SJCRH30 (cell line): ENCODE results near the gene LRRC37A2. TPM values are rescaled to one million over a fixed set of nuclear protein-coding genes. Genes with fewer than 3 reads are reported as not detected.
"Not testable (repeated sequence)": the region's sequence is repeated elsewhere in the genome, so short reads cannot be mapped to it uniquely, and the experiment has no call there.

Experiments used
- DNase-seq, 2 experiments: peaks; one replicate each; pipeline ENCODE4 v3.0.0-alpha.2; 2015 to 2020
- H3K27ac ChIP-seq: fragments of 250-450 bp; sonication (Bioruptor Pico); 2 replicates; pipeline ENCODE4 v1.5.1; 2020; ENCODE audit warnings: mild to moderate bottlenecking, moderate library complexity
- H3K27me3 ChIP-seq: fragments of 250-450 bp; sonication (Bioruptor Pico); 2 replicates; pipeline ENCODE4 v1.5.1; 2020; ENCODE audit warnings: mild to moderate bottlenecking, moderate library complexity
- H3K36me3 ChIP-seq: fragments of 250-450 bp; sonication (Bioruptor Pico); 2 replicates; pipeline ENCODE4 v1.5.1; 2020; ENCODE audit warnings: mild to moderate bottlenecking, moderate library complexity
- H3K4me1 ChIP-seq: fragments of 250-450 bp; sonication (Bioruptor Pico); 2 replicates; pipeline ENCODE4 v1.5.1; 2020; ENCODE audit warnings: mild to moderate bottlenecking, moderate library complexity
- H3K4me3 ChIP-seq: fragments of 250-450 bp; sonication (Bioruptor Pico); 2 replicates; pipeline ENCODE4 v1.5.1; 2020; ENCODE audit warnings: mild to moderate bottlenecking, moderate library complexity
- H3K9me3 ChIP-seq: fragments of 250-450 bp; sonication (Bioruptor Pico); replicated peaks from 2 replicates; pipeline ENCODE4 v1.5.1; 2020; ENCODE audit warnings: mild to moderate bottlenecking, moderate library complexity
- total RNA-seq: library from RNA; depleted of rRNA; stranded (reverse); fragments of >200 nt; shearing (Covaris generic); gene quantifications from 2 replicates; pipeline ENCODE4 v1.2.3, GENCODE V29; 2014; rRNA removed

Gene LRRC37A2
- 11.3 and 13.4 TPM in 2 replicates for total RNA-seq

DNA sequence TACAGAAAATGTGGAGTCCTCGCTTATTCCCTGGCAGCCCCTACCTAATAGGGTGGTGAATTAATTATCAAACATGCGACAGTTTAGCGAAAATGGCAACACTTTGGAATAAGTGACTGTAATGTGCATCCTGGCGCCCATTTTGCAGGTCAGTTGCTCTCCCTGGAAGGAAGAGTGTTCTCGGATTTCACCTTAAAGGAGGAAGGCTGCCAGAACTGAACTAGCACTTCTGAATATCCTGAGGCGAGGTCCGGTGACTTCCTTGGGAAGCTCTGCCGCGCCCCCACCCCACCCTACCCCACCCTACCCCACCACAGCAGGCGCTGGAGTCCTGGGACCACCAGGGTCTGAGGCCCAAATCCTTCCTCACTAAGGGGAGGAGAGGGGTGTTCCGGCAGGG is at the start of gene LRRC37A2:
LRRC37A2 (plus strand) TSS at position 301 of the 400 bp plus-strand sequence. CDS start 245 bp downstream, outside the sequence.
- not testable (repeated sequence) for H3K27me3 ChIP-seq, H3K4me1 ChIP-seq, H3K9me3 ChIP-seq, H3K36me3 ChIP-seq, DNase-seq, H3K27ac ChIP-seq, H3K4me3 ChIP-seq

DNA sequence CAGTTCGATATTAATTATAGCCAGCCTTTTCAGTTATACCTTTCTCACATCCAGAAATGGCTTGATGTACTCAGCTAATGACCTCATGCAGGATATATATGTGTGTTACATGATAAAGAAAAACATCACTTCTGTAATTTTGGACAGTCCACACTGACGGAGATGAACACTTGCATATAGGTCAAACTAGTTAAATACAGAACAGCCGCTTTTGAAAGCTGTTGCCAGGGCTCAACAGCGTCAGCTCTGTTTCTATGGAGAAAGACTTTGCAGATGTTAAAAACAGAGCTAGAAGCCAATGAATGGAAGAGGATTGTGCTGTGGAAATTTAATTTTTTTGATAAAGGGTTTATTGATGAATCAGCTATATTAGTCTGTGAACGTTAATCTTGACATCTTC is 44.6 kb upstream of the LRRC37A2 start:
- H3K36me3 ChIP-seq, DNase-seq, H3K9me3 ChIP-seq, H3K4me1 ChIP-seq, H3K27ac ChIP-seq, H3K27me3 ChIP-seq, H3K4me3 ChIP-seq: not testable (repeated sequence)

DNA sequence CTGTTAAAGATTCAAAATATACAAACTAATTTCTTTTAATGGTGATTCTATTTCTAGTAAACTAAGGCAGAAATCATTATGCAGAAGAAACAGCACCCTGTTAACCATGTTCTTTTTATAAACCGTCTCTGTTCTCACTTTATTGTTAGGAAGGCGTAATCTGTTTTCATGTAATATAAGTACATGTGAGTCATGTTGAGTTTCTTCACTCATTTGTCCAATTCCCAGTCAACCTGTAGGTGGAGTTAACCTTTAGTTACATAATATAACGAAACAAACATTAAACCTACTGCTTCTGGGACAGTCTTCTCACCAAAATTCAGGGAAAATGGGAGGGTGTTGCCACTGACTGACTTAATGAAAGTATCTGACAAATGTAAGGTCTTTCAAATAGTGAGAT is 37.8 kb upstream of the LRRC37A2 start:
- not testable (repeated sequence) for H3K4me1 ChIP-seq, H3K27ac ChIP-seq, H3K4me3 ChIP-seq

DNA sequence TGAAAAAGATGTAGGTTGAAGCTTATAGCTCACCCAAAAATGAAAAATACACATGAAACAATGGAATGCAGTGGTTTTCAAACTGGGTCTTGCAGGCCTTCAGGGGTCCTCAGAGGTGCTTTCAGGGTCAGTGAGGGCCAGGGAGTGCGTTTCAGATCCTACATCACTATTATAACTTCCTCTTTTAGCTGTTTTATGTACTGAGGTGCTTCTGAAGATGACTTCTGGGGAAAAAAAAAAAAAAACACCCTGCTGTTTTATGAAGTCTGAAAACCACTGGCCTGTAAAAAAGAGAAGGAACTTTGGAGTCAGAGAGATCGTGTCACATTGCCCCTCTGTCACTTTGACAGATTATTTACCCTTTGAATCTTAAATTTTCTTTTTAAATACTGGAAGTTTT is 36.7 kb upstream of the LRRC37A2 start:
- not testable (repeated sequence) for H3K36me3 ChIP-seq, H3K4me3 ChIP-seq, H3K4me1 ChIP-seq, DNase-seq, H3K9me3 ChIP-seq, H3K27ac ChIP-seq, H3K27me3 ChIP-seq

More for the DNA sequence above, 37.8 kb upstream of the LRRC37A2 start:
- H3K9me3 ChIP-seq, H3K36me3 ChIP-seq, DNase-seq, H3K27me3 ChIP-seq: not testable (repeated sequence)

DNA sequence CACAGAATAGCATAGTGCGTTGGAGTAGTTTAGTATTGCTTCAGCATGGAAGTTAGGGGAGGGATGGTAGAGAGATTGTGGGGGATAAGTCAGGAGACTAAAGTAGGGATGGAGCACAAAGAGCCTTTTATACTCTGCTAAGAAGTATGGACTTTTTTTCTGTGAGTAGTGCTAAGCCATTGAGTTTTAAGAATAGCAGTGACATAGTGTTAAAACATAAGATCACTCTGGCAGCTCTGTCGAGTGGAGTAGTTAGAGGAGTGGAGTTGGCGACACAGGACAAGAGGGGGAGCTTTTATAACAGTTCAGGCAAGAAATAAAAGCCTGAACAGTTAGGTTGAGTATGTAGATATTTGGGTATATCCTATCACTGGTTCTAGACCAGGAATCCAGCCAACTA is 33.4 kb upstream of the LRRC37A2 start:
- not testable (repeated sequence) for H3K4me3 ChIP-seq, H3K27ac ChIP-seq, DNase-seq, H3K27me3 ChIP-seq, H3K9me3 ChIP-seq, H3K36me3 ChIP-seq, H3K4me1 ChIP-seq

DNA sequence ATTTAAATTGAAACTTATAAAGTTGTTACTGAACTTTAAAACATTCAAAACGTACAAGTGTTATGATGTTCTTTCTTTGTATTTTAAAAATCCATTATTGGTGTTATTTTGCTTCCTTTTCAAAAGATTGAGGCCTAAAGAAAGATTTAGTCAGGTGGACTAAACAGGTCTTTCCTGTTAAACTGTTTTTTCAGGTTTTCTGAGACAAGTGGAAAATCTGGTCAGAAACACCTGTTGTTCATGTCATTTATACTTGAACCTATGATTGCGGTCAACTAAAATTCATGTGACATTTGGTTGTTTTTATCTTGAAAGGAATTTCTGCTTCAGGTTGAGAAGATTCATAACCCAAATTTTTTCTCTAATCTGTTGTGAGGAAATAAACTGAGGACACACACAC is 31.0 kb upstream of the LRRC37A2 start:
- H3K4me3 ChIP-seq = not testable (repeated sequence)

DNA sequence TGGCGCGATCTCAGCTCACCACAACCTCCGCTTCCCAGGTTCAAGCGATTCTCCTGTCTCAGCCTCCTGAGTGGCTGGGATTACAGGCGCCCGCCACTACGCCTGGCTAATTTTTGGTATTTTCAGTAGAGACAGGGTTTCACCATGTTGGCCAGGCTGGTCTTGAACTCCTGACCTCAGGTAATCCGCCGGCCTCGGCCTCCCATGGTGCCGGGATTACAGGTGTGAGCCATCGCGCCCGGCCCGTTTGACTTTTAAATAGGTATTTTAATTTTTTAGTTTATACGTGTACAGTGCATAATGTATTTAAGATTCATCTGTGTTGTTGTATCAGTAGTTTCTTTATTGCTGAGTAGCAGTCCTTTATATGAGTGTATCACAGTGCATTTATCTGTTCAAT is 20.2 kb upstream of the LRRC37A2 start:
- H3K4me1 ChIP-seq, H3K27me3 ChIP-seq, H3K9me3 ChIP-seq, H3K27ac ChIP-seq, H3K36me3 ChIP-seq, H3K4me3 ChIP-seq, DNase-seq: not testable (repeated sequence)

More for the DNA sequence above, 31.0 kb upstream of the LRRC37A2 start:
- not testable (repeated sequence) for H3K9me3 ChIP-seq, H3K4me1 ChIP-seq, DNase-seq, H3K27ac ChIP-seq, H3K27me3 ChIP-seq, H3K36me3 ChIP-seq

DNA sequence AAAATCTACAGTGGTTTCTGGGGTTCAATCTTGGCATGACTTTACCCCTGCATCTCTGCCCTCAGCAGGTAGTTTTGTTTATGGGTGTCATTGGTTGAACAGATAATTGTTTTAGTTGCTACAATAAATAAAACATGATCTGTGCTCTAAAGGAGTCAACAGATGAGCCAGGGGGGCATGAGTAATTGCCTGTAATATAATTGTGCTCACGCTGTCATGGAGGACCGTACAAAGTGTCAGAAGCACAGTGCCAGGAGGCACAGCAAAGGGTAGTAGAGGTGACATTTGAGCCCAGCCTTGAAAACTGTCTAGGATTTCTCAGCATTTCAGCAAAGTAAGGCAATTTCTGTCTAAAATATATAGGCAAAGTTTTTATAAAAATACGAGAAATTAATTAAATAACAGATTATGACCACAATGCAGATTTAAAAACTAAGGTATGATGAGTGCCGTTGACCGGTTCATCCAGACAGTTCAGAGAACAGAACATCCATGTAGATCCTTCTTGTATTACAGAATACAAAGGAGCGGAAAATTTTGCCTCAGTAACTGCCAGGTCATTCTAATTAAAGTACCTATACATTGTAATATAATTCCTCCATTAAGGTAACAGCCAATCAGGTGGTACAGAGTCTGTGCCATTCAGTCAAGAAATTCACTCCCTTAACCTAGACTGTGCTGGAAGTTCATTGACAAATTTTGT is 12.7 kb upstream of the LRRC37A2 start:
- not testable (repeated sequence) for H3K27me3 ChIP-seq, H3K4me1 ChIP-seq, H3K36me3 ChIP-seq, H3K27ac ChIP-seq, H3K4me3 ChIP-seq, H3K9me3 ChIP-seq, DNase-seq

DNA sequence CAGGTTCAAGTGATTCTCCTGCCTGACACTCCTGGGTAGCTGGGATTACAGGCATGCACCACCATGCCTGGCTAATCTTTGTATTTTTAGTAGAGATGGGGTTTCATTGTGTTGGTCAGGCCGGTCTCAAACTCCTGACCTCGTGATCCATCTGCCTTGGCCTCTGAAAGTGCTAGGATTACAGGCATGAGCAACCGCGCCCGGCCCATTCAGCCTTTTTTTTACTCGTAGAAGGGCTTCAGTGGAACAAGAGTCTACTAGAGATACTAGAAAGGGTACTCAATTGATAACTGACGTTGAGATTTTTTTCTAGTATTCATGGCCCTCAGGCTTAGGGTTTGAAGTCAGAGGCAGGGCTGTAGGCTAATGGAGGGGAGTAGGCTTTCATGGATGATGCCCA is 6.4 kb upstream of the LRRC37A2 start:
- H3K36me3 ChIP-seq, H3K27me3 ChIP-seq, H3K9me3 ChIP-seq, DNase-seq, H3K4me1 ChIP-seq, H3K4me3 ChIP-seq, H3K27ac ChIP-seq: not testable (repeated sequence)

DNA sequence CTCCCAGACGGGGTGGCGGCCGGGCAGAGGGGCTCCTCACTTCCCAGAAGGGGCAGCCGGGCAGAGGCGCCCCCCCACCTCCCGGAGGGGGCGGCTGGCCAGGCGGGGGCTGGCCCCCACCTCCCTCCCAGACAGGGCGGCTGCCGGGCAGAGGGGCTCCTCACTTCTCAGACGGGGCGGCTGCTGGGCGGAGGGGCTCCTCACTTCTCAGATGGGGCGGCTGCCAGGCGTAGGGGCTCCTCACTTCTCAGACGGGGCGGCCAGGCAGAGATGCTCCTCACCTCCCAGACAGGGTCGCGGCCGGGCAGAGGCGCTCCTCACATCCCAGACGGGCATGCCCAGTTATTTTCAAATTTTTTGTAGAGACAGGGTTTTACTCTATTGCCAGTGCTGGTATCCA is 22.4 kb downstream of the LRRC37A2 start:
- not testable (repeated sequence) for H3K4me1 ChIP-seq, H3K27me3 ChIP-seq, H3K36me3 ChIP-seq, H3K4me3 ChIP-seq, H3K27ac ChIP-seq, DNase-seq, H3K9me3 ChIP-seq

DNA sequence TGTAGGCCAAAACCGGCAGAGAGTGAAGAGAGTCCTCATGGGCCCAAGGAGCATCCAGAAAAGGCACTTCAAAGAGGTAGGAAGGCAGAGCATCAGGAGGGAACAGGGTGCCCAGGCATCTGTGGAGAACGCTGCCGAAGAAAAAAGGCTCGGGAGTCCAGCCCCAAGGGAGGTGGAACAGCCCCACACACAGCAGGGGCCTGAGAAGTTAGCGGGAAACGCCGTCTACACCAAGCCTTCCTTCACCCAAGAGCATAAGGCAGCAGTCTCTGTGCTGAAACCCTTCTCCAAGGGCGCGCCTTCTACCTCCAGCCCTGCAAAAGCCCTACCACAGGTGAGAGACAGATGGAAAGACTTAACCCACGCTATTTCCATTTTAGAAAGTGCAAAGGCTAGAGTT is 36.3 kb downstream of the LRRC37A2 start:
- H3K4me1 ChIP-seq, H3K4me3 ChIP-seq, H3K9me3 ChIP-seq, H3K27me3 ChIP-seq, DNase-seq, H3K27ac ChIP-seq, H3K36me3 ChIP-seq: not testable (repeated sequence)

DNA sequence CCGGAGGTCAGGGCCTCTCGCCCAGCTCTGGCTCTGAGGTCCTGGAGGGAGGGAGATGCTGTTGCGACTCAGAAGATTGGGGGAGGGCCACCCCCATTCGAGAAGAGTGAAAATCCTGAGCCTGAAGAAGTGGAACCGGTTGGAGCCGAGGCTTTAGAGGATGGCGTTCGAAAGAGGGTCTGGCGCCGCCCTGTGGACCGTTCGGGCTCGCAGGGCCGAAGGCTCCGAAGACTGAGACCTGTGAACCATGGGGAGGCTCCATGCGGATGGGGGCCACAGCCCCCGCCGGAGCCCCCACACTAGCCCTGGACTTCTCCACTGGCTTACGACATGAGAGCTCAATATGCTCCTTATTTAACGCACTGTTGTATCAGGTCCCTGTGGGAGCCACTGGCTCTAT is 46.9 kb downstream of the LRRC37A2 start:
- not testable (repeated sequence) for H3K27me3 ChIP-seq, DNase-seq, H3K4me3 ChIP-seq, H3K9me3 ChIP-seq, H3K4me1 ChIP-seq, H3K36me3 ChIP-seq, H3K27ac ChIP-seq

DNA sequence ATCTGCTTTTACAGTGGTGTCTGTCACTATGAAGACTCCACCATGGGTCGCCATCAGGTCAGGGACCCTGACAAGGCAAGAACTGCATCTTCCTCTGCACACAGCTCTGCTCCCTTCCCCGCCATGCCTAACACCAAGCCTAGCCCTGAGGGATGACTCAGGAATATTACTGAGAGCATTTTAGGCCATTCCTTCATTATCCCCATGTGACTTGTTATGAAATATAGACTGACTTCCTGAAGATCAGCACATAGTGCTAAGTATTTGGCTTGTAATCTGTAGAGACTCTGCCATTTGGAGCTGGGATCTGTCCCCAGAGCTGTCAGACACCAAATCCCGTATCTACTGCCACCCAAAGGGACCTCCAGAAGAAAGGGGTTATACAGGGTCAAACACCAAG is 47.8 kb downstream of the LRRC37A2 start:
- H3K36me3 ChIP-seq, H3K4me3 ChIP-seq, H3K27ac ChIP-seq, DNase-seq, H3K27me3 ChIP-seq, H3K4me1 ChIP-seq, H3K9me3 ChIP-seq: not testable (repeated sequence)

DNA sequence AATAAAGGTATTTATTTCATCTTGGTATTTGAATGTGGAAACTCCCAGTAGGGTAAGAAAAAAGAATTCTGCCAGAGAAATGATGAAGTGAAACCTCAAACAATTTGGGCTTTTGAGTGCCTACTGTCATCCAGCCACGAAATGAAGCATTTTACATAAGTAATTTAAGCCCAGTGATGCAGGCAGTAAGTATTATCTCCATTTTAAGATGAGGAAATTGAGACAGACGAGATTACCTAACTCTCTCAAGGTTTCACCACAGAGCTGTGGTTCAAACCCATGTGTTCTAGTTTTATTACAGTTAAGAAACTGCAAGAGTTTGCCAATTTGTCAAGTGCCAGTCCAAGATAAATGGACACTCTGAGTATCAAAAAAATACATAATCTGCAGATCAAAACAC is 54.0 kb downstream of the LRRC37A2 start:
- not testable (repeated sequence) for H3K27me3 ChIP-seq, H3K4me3 ChIP-seq, H3K36me3 ChIP-seq, H3K4me1 ChIP-seq, DNase-seq, H3K27ac ChIP-seq, H3K9me3 ChIP-seq

DNA sequence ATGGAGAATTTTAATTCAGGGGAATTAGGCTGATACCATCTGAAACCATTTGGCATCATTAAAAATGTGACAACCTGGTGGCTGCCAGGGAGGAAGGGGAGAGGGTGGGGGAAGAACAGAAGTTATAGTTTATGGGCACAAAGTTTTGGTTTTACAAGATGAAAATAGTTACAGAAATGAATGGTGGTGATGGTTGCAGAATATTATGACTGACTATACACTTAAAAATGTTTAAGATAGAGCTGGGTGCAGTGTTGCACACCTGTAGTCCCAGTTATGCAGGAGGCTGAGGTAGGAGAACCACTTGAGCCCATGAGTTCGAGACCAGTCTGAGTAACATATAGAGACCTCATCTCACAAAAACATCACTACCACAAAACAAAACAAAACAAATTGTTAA is 54.7 kb downstream of the LRRC37A2 start:
- H3K4me3 ChIP-seq, H3K36me3 ChIP-seq, H3K4me1 ChIP-seq, H3K9me3 ChIP-seq, H3K27ac ChIP-seq, H3K27me3 ChIP-seq, DNase-seq: not testable (repeated sequence)

DNA sequence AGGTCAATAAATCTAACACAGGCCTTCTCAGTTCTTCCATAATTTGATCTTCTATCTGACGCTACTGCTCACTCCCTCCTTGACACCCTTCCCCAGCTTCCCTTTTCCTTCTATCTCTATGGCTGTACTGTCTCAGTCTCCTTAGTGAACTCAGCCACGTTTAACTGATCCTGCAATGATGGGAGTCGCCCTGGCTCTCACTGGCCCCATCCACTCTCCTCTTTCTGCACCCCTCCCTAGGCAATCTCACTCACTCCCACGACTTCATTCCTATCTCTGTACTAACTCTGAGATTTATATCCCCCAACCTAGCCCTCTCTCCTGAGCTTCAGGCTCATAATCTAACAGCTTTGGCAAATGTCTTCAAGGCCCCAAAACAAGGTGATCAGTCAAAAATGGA is 59.5 kb downstream of the LRRC37A2 start:
- not testable (repeated sequence) for H3K36me3 ChIP-seq, H3K4me3 ChIP-seq, H3K27ac ChIP-seq, H3K4me1 ChIP-seq, H3K9me3 ChIP-seq, H3K27me3 ChIP-seq, DNase-seq
